Medulla oblongata (tissue), 1 donor: ENCODE results near the gene TST.

Experiments
- DNase-seq: peaks from one replicate; pipeline ENCODE4 v3.0.0-alpha.2; 2015; ENCODE audit errors: extremely low spot score

The TST gene

DNA sequence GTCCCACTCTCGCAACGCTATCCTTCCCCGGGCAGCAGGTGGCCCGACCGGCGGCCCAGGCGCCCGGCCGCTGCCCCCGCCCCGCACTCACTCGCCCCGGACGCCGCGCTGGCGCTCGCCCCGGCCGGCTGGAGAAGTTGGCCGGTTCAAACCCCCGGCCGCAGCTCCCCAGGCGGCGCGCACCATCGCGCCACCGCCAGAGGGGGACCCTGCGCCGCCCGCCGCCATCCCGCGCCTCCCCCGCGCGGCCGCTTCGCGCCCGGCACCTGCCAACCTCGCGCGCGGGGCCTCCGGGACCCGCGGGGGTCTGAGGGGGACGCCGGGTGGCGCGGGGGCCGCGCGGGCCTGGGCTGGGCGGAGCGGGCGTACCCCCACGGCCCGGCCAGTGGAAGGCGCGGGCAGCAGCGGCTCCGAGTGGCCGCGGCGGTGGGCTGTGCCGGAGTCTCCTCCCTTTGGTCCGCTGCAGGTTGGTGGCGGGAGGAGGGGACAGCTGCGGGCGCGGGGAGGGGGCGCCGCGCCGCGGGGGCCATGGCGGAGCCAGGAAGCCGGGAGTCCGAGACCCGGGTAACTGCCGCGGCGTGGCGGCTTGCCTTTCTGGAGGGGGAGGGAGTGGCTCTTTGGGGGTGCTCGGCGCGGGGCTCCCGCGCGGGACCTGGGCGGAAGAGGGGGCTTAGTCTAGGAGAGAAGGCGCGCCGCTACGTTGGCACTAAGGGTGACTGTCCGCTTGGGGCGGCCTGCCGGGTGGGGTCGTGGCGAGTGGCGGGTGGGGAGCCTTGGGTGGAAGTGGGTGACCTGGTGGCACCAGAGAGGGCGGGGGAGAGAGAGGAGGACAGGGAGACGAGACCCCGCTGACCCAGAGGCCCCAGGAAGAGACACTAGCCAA is at the start of gene TST, which contains the start of gene MPST:
Gene TST, minus strand, starts transcription at position 139 of the 883 bp plus-strand sequence. CDS start 715 bp downstream, outside the sequence.
Gene MPST, plus strand, starts transcription at position 434 of the 883 bp plus-strand sequence. Its CDS starts 95 bp downstream, at position 529.
- peak; percentile 87 for DNase-seq

DNA sequence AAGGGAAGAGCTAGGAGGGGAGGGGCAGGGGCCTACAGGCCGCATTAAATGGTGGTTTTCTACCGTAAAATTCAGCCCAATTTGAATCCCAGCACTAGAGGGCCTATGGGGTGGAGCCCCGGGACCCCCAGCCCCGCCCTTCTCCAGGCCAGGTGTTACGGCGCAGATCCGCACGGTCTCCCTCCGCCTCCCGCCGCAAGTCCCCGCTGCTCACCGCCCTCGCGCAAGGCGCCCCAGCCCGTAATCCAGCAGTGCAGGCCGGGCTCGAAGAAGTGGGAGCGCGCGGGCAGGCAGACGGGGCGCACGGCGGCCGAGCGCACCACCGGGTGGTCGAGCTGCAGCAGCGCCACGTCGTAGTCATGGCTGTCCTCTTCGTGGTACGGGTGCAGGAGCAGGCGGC is 49.6 kb upstream of the TST start:
- no peak for DNase-seq

DNA sequence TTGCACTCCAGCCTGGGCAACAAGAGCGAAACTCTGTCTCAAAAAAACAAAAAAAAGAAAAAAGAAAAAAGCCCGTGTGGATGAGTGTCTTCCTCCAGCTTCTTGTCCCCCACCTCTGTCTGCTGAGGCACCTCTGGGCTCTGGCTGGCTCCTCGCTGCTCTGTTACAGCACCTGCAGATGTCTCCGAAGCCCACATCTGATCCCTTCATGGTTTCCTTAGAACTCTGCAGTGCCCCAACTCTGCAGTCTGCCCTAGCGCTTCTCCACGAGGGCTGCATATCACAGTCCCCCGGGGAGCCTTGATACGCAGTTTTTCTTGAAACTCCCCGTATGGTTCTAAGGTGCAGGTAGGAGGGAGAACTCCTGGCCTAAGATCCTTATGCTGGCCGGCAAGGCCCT is 48.2 kb upstream of the TST start:
- no peak for DNase-seq

DNA sequence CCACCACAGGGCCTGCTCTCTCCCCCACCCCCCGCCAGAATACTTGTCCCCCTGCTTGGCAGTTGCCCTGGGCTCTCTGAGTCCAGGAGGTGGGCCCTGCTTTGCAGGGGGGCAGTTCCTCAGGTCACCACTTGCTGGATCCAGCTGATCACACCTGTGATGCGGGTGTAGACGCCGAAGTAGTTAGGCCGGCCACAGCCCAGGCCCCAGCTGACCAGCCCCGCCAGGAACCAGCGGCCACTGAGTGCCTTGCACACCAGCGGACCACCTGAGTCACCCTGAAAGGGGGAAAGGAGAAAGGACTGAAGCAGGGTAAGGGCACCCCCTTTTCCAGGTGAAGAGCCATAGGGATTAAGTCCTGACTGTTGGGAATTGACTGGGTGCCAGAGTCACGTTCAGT is 46.7 kb upstream of the TST start:
- DNase-seq: no peak

DNA sequence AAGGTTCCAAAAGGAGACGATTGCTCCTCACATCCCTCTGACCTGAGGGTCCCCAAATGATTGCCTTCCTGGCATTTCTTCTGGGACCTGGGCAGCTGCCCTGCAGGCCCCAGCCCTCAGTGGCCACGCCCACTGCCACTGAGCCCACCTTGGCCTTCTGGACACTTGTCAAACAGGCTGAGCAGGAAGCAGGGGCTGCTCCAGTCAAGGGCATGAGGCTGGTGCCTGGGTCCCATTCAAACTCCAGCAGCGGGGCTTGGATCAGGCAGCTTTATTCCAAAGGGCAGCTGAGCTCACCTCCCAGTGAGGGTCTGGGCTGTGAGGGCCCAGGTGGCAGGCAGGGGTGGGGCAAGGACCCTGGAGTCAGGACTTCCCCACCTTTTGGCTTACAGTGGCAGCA is 45.9 kb upstream of the TST start:
- no peak for DNase-seq

DNA sequence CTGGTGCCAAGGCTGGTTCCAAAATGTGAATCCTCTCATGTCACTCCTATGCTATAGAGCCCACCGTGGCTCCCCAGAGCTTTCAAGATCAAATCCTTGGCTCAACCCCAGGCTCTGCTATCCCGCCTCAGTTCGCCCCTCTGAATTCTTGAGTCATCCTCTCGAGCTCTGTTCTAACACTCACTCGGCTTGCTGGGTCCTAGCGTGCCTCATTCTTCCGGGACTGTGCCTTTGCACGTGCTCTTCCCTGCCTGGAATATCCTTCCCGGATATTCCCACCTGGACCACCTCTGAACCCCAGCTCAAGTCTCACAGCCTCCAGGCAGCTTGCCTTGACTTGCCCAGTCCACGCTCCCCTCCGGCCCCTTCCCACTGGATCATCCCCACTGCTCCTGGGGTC is 45.3 kb upstream of the TST start:
- no peak for DNase-seq

DNA sequence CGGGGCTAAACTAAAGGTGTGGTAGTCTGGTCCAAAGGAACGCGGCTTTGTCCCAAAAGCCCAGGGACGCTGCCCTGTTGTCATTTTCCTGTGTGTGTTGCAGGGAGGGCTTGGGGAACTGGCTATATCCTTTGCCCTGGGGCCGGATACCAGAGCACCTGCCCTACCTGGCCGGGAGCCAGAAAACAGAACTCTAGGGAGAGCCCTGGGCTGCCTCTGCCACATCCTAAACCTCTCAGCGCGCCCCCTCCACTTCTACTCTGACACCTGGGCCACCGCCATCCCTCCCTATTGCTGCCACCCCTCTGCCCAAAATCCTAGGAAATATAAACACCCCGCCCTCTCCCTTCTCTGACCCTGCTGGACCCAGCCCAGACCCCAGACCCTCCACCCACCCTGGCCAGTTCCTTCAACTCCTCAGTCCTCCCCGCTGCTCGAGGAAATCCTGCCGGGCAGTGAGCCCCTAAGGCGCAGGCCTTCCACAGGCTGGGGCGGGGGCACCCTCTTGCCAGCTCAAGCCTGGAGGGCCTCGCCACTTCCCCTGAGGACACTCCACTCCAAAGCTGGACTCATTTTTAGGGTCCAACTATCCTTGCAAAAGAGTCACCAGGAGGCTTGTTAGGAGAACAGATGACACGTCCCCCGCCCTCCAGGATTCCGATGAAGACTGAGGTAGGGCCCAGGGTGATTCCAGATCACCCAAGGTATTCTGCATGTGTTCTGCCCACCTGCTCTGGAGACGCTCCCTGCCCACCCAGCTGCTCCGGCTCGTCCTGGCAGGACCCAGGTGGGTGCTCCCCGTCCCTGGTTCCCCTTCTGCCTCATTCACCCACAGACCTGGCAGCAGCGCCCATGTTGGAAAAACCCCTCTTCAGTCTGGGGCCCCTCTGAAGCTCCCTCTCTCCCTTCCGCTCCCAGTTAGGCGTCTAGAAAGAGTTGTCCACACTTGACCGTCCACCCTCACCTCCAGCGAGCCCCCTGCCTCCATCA is 44.5 kb upstream of the TST start:
- DNase-seq: no peak

DNA sequence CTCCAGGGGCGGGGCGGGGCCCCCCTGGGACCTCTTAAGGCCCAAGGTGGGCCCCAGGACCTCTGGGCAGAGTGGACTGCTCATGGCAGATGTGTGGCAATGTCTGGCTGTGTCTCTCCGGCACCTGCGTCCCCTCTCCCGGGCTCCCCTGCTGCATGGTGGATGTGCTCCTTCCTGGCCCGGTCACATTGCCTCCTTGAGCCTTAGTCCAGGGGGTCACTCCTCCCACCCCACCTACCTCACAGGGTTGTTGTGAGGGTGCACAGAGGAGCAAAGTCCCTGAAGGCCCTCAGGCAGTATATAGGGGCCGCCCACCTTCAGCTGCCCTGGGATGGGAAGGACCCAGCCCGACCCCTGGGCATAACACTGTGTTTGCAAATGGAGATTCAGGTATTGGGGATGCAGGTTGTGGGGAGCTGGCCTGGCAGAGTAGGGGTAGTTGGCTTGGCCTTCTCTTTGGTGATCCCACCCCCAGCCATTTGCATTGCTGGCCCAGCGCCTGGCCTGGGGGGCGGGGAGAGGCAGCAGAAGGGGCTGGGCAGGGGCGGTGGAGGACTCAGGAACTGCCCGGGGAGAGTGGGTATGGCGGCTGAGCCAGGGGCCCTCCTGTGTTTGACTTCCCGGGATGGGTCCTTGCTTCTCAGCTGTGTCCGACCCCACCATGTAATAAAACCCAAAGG is 43.6 kb upstream of the TST start:
- DNase-seq: no peak

DNA sequence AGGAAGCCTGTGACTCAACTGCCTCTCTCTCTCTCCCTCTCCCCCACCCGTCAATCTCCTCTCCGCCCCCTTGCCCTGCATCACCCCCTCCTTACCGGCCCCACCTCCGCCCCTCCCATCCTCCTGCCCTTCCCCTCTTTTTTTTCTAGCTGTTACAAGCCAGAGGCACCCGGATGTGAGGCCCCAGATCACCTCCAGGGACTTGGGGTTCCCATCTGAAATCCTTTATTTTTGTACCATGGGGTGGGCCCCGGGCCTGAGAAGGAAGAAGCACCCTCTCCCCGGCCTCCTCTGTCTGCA is 43.1 kb upstream of the TST start:
- no peak for DNase-seq

DNA sequence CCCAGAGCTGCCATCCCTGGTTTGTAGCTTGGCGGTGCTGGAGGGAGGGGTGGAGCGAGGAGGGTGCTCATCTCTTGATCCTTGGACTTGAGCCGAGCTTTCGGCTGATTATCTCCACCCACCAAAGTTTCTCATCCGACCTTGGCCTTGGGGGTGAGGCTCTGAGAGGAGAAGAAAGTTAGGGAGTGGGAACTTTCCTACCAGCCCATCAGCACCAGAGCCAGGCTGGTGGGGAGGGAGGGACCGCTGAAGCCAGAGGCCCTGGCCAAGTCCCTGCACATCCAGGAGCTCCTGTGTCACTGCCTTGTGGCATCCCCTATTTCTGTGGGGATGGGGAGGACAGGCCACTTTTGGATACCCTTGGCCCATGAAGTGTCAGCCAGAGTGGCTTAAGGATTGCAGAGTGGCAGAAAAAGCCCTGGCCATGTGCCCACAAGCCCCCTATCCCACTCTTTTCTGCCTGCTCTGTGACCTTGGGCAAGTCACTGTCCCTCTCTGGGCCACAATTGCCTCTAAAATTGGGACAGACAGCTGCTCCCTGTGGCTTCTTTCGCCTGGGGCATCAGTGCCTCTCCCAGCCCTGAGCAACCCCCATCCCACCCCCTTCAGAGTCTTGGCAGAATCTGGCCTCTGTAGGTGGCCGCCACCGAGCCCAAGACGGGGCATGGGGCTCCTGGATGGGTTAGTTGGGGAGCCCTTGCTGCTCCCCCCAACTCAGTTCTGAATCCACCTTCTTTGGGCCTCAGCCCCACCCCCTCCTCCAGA is 42.5 kb upstream of the TST start:
- no peak for DNase-seq

DNA sequence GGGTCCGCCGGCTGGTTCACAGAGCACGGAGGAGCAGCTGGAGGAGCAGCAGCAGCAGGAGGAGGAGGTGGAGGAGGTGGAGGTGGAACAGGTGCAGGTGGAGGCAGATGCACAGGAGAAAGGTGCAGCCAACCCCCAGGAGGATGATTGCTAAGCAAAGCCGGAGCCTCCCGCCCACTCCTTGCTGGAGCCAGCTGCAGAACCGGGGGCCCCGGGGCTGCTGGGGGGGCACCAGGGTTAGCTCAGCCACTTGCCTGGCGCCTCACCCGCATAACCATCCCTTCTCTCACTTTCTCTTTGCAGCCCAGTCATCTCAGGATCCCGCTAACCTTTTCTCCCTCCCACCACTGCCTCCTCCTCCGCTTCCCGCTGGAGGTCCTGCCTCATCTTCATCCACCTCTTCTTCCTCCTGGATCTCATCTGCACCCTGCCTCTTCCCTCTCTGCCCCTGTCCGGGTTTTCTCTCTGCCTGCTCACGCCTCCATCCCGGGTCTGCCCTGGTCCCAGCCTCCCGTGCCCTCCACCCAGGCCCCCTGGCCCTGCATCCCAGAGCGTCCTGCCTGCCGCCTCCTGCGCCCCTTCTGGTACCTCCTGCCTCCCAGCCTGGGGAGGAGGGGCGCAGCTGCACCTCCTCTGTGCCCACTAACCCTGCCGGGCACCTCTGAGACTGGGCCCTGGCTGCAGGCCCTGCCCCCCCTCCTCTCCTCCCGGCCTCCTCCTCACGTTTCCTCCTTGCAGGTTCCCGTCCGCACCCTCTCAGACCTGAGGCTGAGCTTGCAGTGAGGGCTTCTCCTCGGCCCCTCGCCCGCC is 41.8 kb upstream of the TST start:
- DNase-seq: no peak

DNA sequence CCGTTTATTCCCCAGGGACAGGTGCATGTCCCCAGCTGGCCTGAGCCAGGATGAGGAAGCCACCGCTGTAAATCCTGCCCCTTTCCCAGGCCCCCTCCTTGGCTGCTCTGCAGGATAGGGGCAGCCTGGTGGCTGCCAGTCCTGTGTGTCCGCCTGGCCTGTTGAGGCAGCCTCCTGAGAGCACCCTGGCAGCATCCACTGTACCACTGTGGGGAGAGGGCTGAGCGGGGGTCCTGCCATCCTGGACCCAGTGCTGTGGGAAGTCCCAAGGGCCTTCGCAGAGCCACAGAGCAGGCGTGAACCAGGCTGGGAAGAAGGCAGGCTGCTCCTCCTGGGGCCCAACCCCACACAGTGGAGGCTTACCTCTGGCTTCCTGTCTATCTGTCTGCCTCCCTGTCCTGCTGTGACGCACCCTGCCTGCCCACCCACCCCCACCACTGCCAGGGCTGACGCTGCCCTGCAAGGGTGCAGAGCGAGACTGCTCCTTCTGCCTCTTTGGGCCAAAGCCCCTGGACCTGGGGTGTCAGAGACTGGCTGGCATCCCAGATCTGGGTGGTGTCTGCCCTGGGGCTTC is 40.7 kb upstream of the TST start:
- no peak for DNase-seq

DNA sequence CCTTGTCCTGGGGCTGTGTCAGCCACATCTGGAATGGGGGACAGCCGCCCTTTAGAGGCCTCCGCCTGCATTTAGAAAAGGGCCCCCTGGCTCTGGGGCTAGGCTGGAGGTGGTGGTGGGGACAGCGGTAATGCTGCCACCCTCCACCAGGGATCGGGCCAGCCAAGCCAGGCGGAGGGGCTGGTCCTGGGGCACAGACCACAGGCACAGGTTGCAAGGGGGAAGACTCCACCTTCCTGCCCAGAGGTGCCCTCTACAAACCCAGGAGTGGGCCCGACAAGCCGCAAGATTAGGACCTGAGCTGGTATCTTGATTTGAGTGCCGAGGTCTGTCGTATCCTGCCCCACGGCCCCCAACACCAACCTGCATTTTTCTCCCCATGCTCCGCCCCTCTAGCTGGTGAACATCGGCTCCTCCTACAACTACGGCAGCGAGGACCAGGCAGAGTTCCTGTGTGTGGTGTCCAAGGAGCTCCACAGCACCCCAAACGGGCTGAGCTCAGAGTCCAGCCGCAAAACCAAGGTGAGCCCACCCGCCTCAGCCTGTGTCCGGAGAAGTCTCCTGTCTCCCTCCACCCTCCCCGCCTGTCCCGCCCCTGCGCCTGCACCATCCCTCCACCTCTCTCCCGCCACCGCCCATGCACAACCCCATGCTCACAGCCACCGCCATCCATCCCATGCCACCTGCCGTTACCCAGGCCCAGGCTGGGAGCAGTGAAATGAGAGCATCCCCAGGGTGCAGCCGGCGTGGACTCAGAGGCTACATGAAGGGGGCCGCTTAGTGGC is 39.9 kb upstream of the TST start:
- DNase-seq: no peak

DNA sequence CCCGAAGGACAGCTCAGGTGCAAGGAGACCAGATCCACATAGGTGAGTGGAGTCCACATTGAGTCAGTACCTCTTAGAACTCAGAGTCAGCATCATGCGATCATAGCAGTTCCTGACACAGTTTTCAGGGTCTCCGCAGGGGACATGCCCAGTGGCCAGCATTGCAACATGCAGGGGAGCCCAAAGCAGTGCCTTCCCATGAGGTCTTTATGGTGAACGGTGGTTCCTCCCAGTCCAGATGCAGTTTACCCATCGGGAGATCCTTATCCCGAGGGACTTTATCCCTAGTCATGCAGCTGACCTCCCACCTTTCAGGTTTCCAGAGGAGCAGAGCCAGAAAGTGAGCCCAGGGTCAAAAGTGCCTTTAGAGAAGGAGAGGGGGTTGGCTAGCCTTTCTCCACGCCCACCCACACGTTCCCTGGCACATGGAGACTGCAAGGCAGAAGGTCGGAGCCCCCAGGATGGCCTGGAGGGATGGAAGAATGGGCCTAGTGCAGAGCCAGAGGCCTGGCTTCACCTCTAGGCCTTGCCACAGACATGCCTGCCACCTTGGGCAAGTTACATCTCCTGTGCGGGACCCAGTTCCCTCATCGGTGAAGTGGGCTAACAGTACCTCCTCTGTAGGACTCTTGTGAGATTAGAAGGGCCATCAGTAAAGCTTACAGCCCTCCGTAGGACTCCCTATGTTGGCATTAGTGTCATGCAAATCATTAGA is 38.7 kb upstream of the TST start:
- DNase-seq: no peak

DNA sequence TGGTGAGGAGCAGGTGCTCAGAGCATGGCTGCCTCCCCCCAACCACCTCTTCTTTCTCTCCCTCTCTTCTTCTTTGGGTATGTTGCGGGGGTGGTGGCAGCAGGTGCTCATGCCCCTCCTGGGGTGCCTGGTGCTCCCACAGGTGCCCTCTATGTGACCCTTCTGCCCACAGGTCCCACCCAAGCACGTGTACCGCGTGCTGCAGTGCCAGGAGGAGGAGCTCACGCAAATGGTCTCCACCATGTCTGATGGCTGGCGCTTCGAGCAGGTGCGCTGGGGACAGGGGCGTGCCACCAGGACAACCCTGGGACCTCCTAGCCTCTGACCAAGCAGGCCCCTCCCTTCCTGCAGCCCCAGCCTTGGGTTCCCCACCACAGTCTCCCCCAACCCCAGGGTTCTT is 38.0 kb upstream of the TST start:
- DNase-seq: no peak

DNA sequence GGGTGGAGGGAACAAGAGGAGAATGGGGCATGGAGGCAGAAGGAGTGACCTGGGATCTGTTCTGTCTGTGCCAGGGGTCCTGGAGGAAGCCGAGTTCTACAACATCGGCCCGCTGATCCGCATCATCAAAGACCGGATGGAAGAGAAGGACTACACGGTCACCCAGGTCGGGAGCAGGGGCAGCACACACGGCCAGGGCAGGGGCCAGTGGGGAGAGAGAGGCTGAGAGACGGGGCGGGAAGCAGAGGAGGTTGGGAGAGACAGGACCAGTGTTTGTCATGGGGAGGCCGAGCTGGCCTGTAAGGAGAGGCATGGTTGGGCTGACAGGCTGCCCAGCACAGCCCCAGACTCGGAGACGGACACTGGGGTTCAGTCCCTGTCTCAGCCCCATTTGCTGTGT is 37.0 kb upstream of the TST start:
- no peak for DNase-seq

DNA sequence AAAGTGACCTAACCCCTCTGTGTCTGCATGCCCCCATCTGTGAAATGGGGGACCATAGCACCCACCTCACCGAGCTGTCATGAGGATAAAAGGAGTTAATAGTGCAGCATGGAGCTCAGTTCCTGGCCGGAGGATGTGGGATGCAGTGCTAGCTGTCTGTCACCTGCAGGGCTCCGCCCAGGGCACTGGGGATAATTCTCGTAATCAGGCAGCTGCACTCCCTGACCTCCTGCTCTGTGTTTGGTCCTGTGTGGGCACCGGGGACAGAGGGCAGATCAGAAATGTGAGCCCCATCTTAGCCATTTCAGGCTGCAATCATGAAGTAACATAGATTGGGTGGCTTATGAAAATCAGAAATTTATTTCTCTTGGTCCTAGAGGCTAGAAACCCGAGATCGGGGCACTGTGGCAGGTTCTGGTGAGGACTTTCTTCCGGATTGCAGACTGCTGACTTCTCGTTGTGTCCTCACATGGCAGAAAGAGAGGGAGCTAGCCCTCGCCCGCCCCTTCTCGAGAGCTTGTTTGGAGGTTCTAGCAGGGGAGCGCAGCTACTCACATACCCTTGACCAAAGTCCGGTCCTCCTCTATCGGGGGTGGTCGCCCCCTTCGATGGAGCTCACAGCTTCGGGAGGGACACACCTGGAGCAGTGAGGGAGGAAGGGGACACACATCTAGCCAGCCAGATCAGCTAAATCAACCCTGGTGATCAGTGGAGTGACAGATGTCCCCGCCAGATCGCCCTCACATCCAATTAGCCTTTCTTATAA is 35.5 kb upstream of the TST start:
- DNase-seq: no peak

DNA sequence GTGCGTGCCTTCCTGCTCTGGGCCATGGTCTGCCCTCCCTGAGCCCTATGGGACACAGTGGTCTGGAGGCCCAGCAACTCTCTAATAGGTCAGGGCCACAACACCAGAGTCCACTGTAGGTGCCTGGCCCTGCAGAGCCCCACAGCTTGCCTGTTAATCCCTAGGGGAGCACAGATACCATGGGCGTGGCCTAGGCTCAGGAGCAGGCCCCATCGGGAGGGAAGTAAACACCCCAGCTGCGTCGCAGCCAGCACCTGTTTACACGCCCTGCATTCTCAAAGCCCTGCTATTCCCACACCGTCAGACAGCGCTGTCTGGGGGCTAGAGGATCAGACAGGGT is 34.8 kb upstream of the TST start:
- DNase-seq: no peak
